Stimulated activated CD8-positive, alpha-beta memory T cell treated with anti-CD3 and anti-CD28 coated beads, Interleukin-15, amount 100 ng/mL, for 1 hour (primary cell): ENCODE measurements around the gene HMOX1.
"Not testable (repeated sequence)": the region's sequence is repeated elsewhere in the genome, so short reads cannot be mapped to it uniquely, and the experiment has no call there.

Source experiments
- DNase-seq: peaks from one replicate; pipeline ENCODE4 v3.0.0-alpha.2; 2020; ENCODE audit warnings: low read depth

HMOX1 gene

GRCh38 chr22:35350539-35351503, 30.1 kb upstream of the HMOX1 start:
- DNase-seq, result peak; percentile 71

GRCh38 chr22:35352214-35353111, 28.4 kb upstream of the HMOX1 start:
- DNase-seq, result no peak

- DNase-seq, result no peak
These were observed 27.6 kb upstream of the HMOX1 start for GRCh38 chr22:35353318-35353717.

GRCh38 chr22:35354068-35354467, 26.8 kb upstream of the HMOX1 start:
- DNase-seq, result no peak

GRCh38 chr22:35357883-35358621, 22.8 kb upstream of the HMOX1 start:
- DNase-seq, result no peak

- no peak for DNase-seq
These were observed 21.4 kb upstream of the HMOX1 start for GRCh38 chr22:35359380-35360065.

- DNase-seq, result no peak
These were observed 19.8 kb upstream of the HMOX1 start for GRCh38 chr22:35361001-35361558.

GRCh38 chr22:35363566-35364086, 17.3 kb upstream of the HMOX1 start:
- DNase-seq, result no peak

- not testable (repeated sequence) for DNase-seq
These were observed 16.7 kb upstream of the HMOX1 start for GRCh38 chr22:35364230-35364629.

- no peak for DNase-seq
These were observed 13.5 kb upstream of the HMOX1 start for GRCh38 chr22:35367331-35367886.

- DNase-seq, result no peak
These were observed 12.5 kb upstream of the HMOX1 start for GRCh38 chr22:35368386-35368785.

- no peak for DNase-seq
These were observed 10.9 kb upstream of the HMOX1 start for GRCh38 chr22:35369996-35370395.

GRCh38 chr22:35373781-35374180, 7.1 kb upstream of the HMOX1 start:
- no peak for DNase-seq

GRCh38 chr22:35375031-35375430, 5.9 kb upstream of the HMOX1 start:
- no peak for DNase-seq

GRCh38 chr22:35375526-35375925, 5.4 kb upstream of the HMOX1 start:
- no peak for DNase-seq

GRCh38 chr22:35376728-35377472, 4.0 kb upstream of the HMOX1 start:
- no peak for DNase-seq

- DNase-seq, result no peak
These were observed 3.2 kb upstream of the HMOX1 start for GRCh38 chr22:35377735-35378134.

GRCh38 chr22:35378621-35379020, 2.3 kb upstream of the HMOX1 start:
- DNase-seq, result no peak

- DNase-seq, result no peak
These were observed 1.5 kb upstream of the HMOX1 start for GRCh38 chr22:35379146-35379993.
